Measurements from ENCODE around the gene TCHHL1. TPM values are rescaled to one million over a fixed set of nuclear protein-coding genes. Genes with fewer than 3 reads are reported as not detected.

The TCHHL1 gene
- polyA plus RNA-seq, 1 donor (not counting 4 experiments of a cell fraction or from before 2014, with no cell fraction given): not detected

DNA sequence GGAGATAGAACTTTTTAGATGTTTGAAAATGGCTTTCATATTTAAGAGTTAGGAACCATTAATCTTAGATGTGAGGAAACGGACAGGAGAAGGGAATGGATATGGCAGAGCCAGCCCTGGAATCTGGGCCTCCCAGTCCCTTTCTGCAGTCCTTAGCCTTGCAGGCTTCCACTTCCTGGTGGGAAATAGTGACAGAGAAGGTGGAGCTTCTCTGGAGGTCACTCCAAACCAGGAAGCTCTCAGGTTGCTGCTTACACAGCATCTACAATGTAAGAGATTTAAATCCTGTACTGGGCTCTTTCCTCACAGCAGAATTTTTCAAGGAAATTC is 54.6 kb downstream of the TCHHL1 start:
- no peak overlapping the region for H2AFZ ChIP-seq (ENCODE audit: control insufficient read depth, low read length)
- no peaks in the 10 kb centered on the region for H3K9me1 ChIP-seq (ENCODE audit: control insufficient read depth, extremely low read depth, insufficient read depth, low read length)
- FAIRE-seq (no peak), DNase-seq (ENCODE audit: low read depth, low spot score) (no peak)
- H3K4me2 ChIP-seq (ENCODE audit: control insufficient read depth, extremely low read depth, insufficient read depth, low read depth, low read length): peak overlapping the region; percentile 70
- peak overlapping the region; percentile 97 for H3K9ac ChIP-seq (ENCODE audit: control insufficient read depth, extremely low read depth, insufficient read depth, low read length)
- TF ChIP-seq EZH2 (IDR thresholded peaks at IDR 0.05; ENCODE audit: low read length): no peak
- TF ChIP-seq, protein P1, sequence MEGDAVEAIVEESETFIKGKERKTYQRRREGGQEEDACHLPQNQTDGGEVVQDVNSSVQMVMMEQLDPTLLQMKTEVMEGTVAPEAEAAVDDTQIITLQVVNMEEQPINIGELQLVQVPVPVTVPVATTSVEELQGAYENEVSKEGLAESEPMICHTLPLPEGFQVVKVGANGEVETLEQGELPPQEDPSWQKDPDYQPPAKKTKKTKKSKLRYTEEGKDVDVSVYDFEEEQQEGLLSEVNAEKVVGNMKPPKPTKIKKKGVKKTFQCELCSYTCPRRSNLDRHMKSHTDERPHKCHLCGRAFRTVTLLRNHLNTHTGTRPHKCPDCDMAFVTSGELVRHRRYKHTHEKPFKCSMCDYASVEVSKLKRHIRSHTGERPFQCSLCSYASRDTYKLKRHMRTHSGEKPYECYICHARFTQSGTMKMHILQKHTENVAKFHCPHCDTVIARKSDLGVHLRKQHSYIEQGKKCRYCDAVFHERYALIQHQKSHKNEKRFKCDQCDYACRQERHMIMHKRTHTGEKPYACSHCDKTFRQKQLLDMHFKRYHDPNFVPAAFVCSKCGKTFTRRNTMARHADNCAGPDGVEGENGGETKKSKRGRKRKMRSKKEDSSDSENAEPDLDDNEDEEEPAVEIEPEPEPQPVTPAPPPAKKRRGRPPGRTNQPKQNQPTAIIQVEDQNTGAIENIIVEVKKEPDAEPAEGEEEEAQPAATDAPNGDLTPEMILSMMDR (optimal IDR thresholded peaks at IDR 0.05 in 1 of 3, IDR thresholded peaks at IDR 0.05 in 1 of 3, conservative IDR thresholded peaks at IDR 0.05 in 1 of 3; ENCODE audit: extremely low read depth in 1 of 3, insufficient read depth in 2 of 3, low read length in 3 of 3): no peak
- peaks cover 4% of the 10 kb centered on the region for H4K20me1 ChIP-seq (ENCODE audit: control insufficient read depth, extremely low read depth, insufficient read depth, low read length)
- peak overlapping the region; percentile 97 for H3K27ac ChIP-seq (ENCODE audit: control insufficient read depth, insufficient read depth, low read length)
- H3K27me3 ChIP-seq (ENCODE audit: control insufficient read depth, extremely low read depth, insufficient read depth, low read length): no peaks in the 10 kb centered on the region
- dilution Hi-C loops (cut with MboI; ENCODE audit: extremely low pct_ligation_motif_present, low sequenced_read_pairs): no loop called here
- H3K79me2 ChIP-seq (ENCODE audit: control insufficient read depth, insufficient read depth, low read length): peaks cover 42% of the 10 kb centered on the region
- H3K9me3 ChIP-seq (ENCODE audit: control insufficient read depth, low read depth, low read length): no peaks in the 10 kb centered on the region
- peak overlapping the region; percentile 70 to 88 (median 87) for H3K4me3 ChIP-seq (ENCODE audit: control insufficient read depth in 2 of 3, extremely low read depth in 1 of 3, insufficient read depth in 2 of 3, low read depth in 1 of 3, low read length in 3 of 3)
- peaks cover 27% of the 10 kb centered on the region for H3K4me1 ChIP-seq (ENCODE audit: control insufficient read depth, extremely low read depth, insufficient read depth, low read length)
- H3K36me3 ChIP-seq (ENCODE audit: control insufficient read depth in 2 of 2, extremely low read depth in 1 of 2, insufficient read depth in 2 of 2, low read length in 2 of 2): peaks cover 18 to 38% of the 10 kb centered on the region in 2 experiments

Small RNA genes within 50 kb of the gene (small RNA-seq; reads per million reads assigned to genes)
- 0 reads per million in 3 experiments for gene SPTLC1P4 (ENCODE audit: insufficient read length in 3 of 3, low read depth in 3 of 3, low replicate concordance in 1 of 3)

Other genes with a start within 250 kb of the TCHHL1 start
- gene C2CD4D, start 249.2 kb downstream of the TCHHL1 start, polyA plus RNA-seq: 0.05 to 0.08 TPM (median 0.05 TPM) in 3 replicates
- 0.18 to 0.61 TPM (median 0.19 TPM) in 3 replicates for gene THEM5, start 235.4 kb downstream of the TCHHL1 start, polyA plus RNA-seq
- 20.1 to 23.3 TPM (median 20.2 TPM) in 3 replicates for gene THEM4, start 179.6 kb downstream of the TCHHL1 start, polyA plus RNA-seq
- 762 to 1,688 TPM (median 1,061 TPM) in 3 replicates for gene S100A10, start 95.2 kb downstream of the TCHHL1 start, polyA plus RNA-seq
- gene S100A11, start 52.1 kb downstream of the TCHHL1 start, polyA plus RNA-seq: 3,230 to 4,658 TPM (median 4,125 TPM) in 3 replicates
- gene TCHH, start 26.4 kb upstream of the TCHHL1 start, polyA plus RNA-seq: 0.07 to 0.25 TPM (median 0.14 TPM) in 3 replicates
- 0.37 to 0.64 TPM (median 0.42 TPM) in 3 replicates for gene RPTN, start 70.2 kb upstream of the TCHHL1 start, polyA plus RNA-seq
- 0.03 to 0.09 TPM (median 0.06 TPM) in 3 replicates for gene HRNR, start 135.1 kb upstream of the TCHHL1 start, polyA plus RNA-seq
- 8.7 to 8.8 TPM (median 8.8 TPM) in 3 replicates for gene FLG, start 236.2 kb upstream of the TCHHL1 start, polyA plus RNA-seq

Measured in keratinocyte (primary cell).